PFSK-1 (cell line): Measurements from ENCODE around the gene SORCS1.

ENCODE experiments used
- FOXP2 ChIP-seq: optimal IDR thresholded peaks from 2 replicates; pipeline ENCODE3; 2011; ENCODE audit warnings: borderline replicate concordance, control low read depth, inconsistent platforms; ENCODE audit not compliant: insufficient read depth; ENCODE audit errors: extremely low read length, extremely low read depth
- POLR2AphosphoS5 ChIP-seq: IDR thresholded peaks from 2 replicates; pipeline ENCODE4 v1.6.1; 2012; ENCODE audit warnings: low read depth, mild to moderate bottlenecking, control low read depth, low read length, moderate library complexity
- SIN3A ChIP-seq: IDR thresholded peaks from 2 replicates; pipeline ENCODE4 v1.6.1; 2012; ENCODE audit warnings: mild to moderate bottlenecking, low read length, moderate library complexity, borderline replicate concordance; ENCODE audit not compliant: insufficient read depth
- TAF1 ChIP-seq: IDR thresholded peaks from 2 replicates; pipeline ENCODE4 v1.6.1; 2012; ENCODE audit warnings: low read length, control low read depth, borderline replicate concordance; ENCODE audit not compliant: insufficient read depth
- TF ChIP-seq, protein P1 (sequence below), 2 experiments: IDR thresholded peaks; 2 replicates each; pipeline versions ENCODE4 v1.6.1 to v1.8.0; 2011 to 2012; ENCODE audit warnings: low read depth in 2 of 2, low read length in 2 of 2, control low read depth in 1 of 2, inconsistent platforms in 1 of 2, mild to moderate bottlenecking in 1 of 2, moderate library complexity in 1 of 2; ENCODE audit not compliant: insufficient read depth in 1 of 2

SORCS1 gene

DNA sequence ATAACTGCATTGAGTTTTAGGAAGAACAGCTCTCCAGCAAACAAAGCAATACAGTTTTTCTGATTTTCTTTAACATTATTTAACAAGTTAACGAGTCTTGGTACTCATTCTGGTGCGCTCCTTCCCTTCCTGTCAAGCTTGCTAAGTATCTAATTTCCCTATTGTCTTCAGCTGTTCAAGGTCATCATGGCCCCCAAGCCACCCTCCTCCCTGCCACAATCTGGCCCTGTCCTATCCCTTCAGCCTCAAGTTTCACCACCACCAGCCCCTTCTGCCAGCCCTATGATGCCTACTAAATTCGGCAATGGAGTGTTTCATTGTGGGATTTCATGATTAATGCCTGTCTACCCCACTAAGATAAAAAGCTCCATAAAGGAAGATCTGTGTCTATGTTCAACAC is 121.0 kb downstream of the SORCS1 start:
- no peak for TF ChIP-seq POLR2AphosphoS5
- TF ChIP-seq TAF1 = no peak
- TF ChIP-seq, protein P1, sequence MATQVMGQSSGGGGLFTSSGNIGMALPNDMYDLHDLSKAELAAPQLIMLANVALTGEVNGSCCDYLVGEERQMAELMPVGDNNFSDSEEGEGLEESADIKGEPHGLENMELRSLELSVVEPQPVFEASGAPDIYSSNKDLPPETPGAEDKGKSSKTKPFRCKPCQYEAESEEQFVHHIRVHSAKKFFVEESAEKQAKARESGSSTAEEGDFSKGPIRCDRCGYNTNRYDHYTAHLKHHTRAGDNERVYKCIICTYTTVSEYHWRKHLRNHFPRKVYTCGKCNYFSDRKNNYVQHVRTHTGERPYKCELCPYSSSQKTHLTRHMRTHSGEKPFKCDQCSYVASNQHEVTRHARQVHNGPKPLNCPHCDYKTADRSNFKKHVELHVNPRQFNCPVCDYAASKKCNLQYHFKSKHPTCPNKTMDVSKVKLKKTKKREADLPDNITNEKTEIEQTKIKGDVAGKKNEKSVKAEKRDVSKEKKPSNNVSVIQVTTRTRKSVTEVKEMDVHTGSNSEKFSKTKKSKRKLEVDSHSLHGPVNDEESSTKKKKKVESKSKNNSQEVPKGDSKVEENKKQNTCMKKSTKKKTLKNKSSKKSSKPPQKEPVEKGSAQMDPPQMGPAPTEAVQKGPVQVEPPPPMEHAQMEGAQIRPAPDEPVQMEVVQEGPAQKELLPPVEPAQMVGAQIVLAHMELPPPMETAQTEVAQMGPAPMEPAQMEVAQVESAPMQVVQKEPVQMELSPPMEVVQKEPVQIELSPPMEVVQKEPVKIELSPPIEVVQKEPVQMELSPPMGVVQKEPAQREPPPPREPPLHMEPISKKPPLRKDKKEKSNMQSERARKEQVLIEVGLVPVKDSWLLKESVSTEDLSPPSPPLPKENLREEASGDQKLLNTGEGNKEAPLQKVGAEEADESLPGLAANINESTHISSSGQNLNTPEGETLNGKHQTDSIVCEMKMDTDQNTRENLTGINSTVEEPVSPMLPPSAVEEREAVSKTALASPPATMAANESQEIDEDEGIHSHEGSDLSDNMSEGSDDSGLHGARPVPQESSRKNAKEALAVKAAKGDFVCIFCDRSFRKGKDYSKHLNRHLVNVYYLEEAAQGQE (IDR thresholded peaks at IDR 0.05; ENCODE audit: insufficient read depth in 1 of 2, low read depth in 2 of 2, low read length in 2 of 2) = no peak
- TF ChIP-seq FOXP2 = no peak
- TF ChIP-seq SIN3A = no peak

DNA sequence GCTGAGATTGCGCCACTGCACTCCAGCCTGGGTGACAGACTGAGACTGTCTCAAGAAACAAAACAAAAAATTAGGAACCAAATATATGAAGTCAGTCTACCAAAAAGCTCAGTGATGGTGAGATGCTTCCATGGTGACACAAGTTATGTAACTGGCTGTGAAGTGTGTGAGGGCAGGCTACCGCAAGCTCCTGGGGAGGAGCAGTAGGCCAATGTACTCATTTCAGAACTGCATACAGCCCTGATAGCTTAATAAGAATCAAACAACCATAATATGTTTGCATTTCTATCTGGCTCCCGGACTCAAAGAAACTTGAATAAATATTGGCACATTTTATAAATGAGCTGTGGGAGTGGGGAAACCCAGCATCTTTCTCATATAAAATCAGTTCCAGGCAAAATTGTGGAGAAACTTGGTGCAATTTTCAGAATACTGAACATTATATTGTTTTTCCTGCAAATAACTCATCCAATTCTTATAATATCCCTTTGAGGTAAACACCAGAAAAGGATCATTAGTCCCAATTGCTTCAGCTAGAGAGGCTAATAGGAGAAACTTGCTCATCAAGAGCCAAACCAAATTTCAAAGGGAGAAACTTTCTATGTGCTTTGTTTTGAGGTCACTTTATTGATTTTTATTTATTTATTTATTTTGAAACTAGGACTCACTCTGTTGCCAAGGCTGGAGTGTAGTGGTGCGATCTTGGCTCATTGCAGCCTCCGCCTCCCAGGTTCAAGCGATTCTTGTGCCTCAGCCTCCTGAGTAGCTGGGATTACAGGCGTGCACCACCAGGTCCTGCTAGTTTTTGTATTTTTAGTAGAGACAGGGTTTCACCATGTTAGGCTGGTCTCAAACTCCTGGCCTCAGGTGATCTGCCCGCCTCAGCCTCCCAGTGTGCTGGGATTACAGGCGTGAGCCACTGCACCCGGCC is 127.0 kb downstream of the SORCS1 start:
- TF ChIP-seq, protein P1 (IDR thresholded peaks at IDR 0.05; ENCODE audit: insufficient read depth in 1 of 2, low read depth in 2 of 2, low read length in 2 of 2) = no peak
- TF ChIP-seq TAF1 (no peak), SIN3A (no peak)

DNA sequence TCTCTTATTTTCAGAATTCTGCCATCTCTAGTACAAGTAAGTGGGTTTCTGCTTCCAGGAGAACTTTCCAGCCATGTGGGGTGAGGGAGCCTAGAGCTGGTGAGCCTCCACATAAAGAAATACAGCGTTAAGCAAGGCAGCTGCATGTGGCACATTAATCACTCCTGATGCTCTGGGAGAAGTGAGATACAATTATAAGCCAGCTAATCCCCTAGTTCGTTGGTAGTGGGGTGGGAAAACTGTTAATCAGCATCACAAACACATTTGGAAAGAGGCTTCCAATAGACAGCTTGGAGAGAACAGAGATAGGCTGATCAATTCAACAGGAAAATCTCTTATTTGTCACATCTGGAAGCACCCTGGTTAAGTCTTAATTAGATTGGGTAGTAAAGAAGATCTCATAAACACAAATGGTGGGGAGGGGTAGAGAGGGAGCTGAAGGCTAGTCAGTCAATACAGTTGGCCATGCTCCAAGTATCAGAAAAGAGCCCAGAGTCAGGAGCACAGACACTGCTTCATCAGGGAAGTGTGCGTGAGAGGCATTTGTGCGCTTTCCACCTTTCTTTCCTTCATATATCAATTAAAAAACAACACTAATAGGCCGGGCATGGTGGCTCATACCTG is 130.6 kb downstream of the SORCS1 start:
- TF ChIP-seq SIN3A = no peak
- no peak for TF ChIP-seq TAF1
- no peak for TF ChIP-seq POLR2AphosphoS5
- TF ChIP-seq, protein P1 (IDR thresholded peaks at IDR 0.05; ENCODE audit: insufficient read depth in 1 of 2, low read depth in 2 of 2, low read length in 2 of 2) = no peak
- no peak for TF ChIP-seq FOXP2

DNA sequence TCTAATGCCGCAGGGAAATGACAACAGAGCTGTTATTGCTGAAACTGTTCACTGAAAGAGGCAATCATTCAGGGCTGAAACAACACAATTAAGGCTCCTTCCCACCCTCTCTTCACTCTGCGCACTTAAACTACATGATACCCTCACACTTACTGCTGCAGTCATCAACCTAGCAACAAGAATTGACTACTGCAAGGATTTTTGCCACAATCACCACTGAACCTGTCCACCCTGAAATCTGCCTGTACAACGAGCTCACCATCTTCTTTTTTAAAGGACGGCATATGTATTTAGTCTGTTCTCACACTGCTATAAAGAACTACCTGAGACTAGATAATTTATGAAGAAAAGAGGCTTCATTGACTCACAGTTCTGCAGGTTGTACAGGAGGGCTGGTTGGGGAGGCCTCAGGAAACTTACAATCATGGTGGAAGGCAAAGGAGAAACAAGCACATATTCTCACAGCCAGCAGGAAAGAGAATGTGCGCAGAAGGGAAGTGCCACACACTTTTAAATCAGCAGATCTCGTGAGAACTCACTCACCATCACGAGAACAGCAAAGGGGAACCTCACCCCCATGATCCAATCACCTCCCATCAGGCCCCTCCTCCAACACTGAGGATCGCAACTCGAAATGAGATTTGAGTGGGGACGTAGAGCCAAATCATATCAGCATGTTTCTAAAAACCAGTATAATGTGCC is 131.7 kb downstream of the SORCS1 start:
- TF ChIP-seq, protein P1 (IDR thresholded peaks at IDR 0.05; ENCODE audit: insufficient read depth in 1 of 2, low read depth in 2 of 2, low read length in 2 of 2) = no peak
- TF ChIP-seq SIN3A = no peak
- no peak for TF ChIP-seq TAF1
- no peak for TF ChIP-seq FOXP2
- no peak for TF ChIP-seq POLR2AphosphoS5
